Pancreas (tissue), 10 donors: ENCODE results near the gene NGF. TPM values are rescaled to one million over a fixed set of nuclear protein-coding genes. Genes with fewer than 3 reads are reported as not detected.

Experiments
- ATAC-seq, 4 donors: fragments of 200-7000 bp; cut with Tn5 transposase; one replicate each; pipeline versions ENCODE4 v1.8.0 to v1.9.1; 2020; ENCODE audit warnings: mild to moderate bottlenecking in 4 of 4, moderate library complexity in 4 of 4
- DNase-seq, 6 donors: peaks; one replicate each; pipeline ENCODE4 v3.0.0-alpha.2; 2020
- FAIRE-seq: peaks from 2 replicates; lab custom pipeline; 2012; peaks lifted over from hg19 to GRCh38; lab: Jason Lieb, UNC
- H3K27ac ChIP-seq, 4 donors: fragments of 200-600 bp; sonication (generic); 1 replicate in 3 of 4; 2 replicates in 1 of 4; pipeline versions ENCODE4 v1.5.0 to v1.8.0; 2020
- H3K27me3 ChIP-seq, 4 donors: fragments of 200-600 bp; one replicate each; pipeline ENCODE4 v1.8.0; 2021
- H3K36me3 ChIP-seq, 3 donors: fragments of 200-600 bp; sonication (generic) in 1 of 3; one replicate each; pipeline versions ENCODE4 v1.5.0 to v1.8.0; 2020 to 2021
- H3K4me1 ChIP-seq, 3 donors: fragments of 200-600 bp; one replicate each; pipeline ENCODE4 v1.8.0; 2021
- H3K4me3 ChIP-seq, 4 donors: fragments of 200-600 bp; sonication (generic) in 2 of 4; one replicate each; pipeline versions ENCODE4 v1.5.0 to v1.8.0; 2020 to 2021
- H3K9me3 ChIP-seq, 4 donors: fragments of 200-600 bp; one replicate each; pipeline ENCODE4 v1.8.0; 2021
- WGBS, 2 donors: extraction: QIAGEN DNeasy Blood & Tissue Kit; methylation state at CpG; one replicate each; pipeline ENCODE4 v1.1.7; 2013; 5-methylcytosine and 5-hydroxymethylcytosine counted together
- intact Hi-C, 3 donors: fragments of 100-400 bp; cut with DNase I; formaldehyde crosslinking; loops; one replicate each; pipeline versions ENCODE4 v1.11.1 to v1.14.2; 2022
- polyA plus RNA-seq, 2 donors: library from polyadenylated mRNA; stranded (reverse); fragments of 200-250 nt; gene quantifications; one replicate each; pipeline ENCODE4 v1.2.3, GENCODE V29; 2013
- total RNA-seq, 6 donors: library from RNA; stranded (reverse); fragmentation: NEBNext Ultra II Directional in 4 of 6; extraction: Animal tissue kit (Norgen Biotek cat#: 25700) in 4 of 6; gene quantifications; one replicate each; pipeline versions ENCODE4 v1.2.1 to v1.2.4, GENCODE V29; 2021 to 2023
- TF ChIP-seq, protein P1 (sequence below), 4 donors: fragments of 200-600 bp; sonication (generic) in 3 of 4; IDR thresholded peaks; one replicate each; pipeline versions ENCODE4 v1.5.0 to v1.8.0; 2021; ENCODE audit warnings: antibody characterized with exemption in 4 of 4
- donor health status: healthy with polysubstance abuse.
- donor health status: DM: no; HTN: no; CAD: no; lungs with moderate emphysema.
- donor health status: DM: no; HTN: no; CAD: no.
- donor health status: control.
- donor health status: control.
- donor health status: Bipolar disorder and iron deficiency.
- donor health status: DM: yes; HTN: yes; CAD: no.
- donor health status: DM: no; HTN: no; CAD: no.
- donor health status: DM: no; HTN: no; CAD: no.
- donor health status: DM: yes; HTN: yes; CAD: no.

NGF gene
- total and polyA plus RNA-seq, 8 donors, result 0.25 to 1.1 (median 0.54) TPM; not detected in 2

- no peak for DNase-seq
- Histone ChIP-seq H3K27me3 (no peaks in the 10 kb centered on the region), H3K27ac (no peak overlapping the region), H3K4me1 (no peaks in the 10 kb centered on the region), H3K4me3 (no peak overlapping the region), H3K9me3 (no peaks in the 10 kb centered on the region), H3K36me3 (no peaks in the 10 kb centered on the region)
- intact Hi-C loops, result no loop called here
- WGBS, 2 donors, result 39 to 44% methylated on average over 2 of the region's 2 CpGs
- peak in 2 of 4 donors; percentile 22 to 42 for ATAC-seq
- TF ChIP-seq, protein P1, sequence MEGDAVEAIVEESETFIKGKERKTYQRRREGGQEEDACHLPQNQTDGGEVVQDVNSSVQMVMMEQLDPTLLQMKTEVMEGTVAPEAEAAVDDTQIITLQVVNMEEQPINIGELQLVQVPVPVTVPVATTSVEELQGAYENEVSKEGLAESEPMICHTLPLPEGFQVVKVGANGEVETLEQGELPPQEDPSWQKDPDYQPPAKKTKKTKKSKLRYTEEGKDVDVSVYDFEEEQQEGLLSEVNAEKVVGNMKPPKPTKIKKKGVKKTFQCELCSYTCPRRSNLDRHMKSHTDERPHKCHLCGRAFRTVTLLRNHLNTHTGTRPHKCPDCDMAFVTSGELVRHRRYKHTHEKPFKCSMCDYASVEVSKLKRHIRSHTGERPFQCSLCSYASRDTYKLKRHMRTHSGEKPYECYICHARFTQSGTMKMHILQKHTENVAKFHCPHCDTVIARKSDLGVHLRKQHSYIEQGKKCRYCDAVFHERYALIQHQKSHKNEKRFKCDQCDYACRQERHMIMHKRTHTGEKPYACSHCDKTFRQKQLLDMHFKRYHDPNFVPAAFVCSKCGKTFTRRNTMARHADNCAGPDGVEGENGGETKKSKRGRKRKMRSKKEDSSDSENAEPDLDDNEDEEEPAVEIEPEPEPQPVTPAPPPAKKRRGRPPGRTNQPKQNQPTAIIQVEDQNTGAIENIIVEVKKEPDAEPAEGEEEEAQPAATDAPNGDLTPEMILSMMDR (IDR thresholded peaks at IDR 0.05), result no peak
- no peak for FAIRE-seq
Observed at GRCh38 chr1:115251340-115251748, 86.7 kb downstream of the NGF start.

DNA sequence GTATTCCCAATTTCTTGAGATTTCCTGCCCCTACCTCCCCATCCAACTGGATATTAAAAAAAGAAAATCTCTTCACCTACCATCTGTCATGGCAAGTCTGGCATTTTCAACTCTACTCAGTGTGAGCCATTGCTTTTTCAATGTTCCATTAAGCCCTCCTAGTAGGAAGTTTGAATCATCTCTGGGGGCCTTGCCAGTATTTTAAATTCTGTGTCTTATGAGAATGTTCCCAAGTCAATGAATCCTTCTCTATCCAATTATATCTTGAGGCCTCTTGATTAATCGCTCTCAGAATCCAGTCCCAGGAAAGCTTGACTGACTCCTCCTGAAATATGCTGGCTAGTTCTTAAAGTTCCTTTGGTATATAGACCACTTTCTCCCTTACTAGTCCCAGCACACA, 91.5 kb downstream of the NGF start:
- no peak for DNase-seq
- ATAC-seq, result no peak
- intact Hi-C loops, result no loop called here
- 92 to 97% methylated on average over 1 of the region's 1 CpG for WGBS, 2 donors
- no peaks in the 10 kb centered on the region for H3K4me1 ChIP-seq
- TF ChIP-seq, protein P1 (IDR thresholded peaks at IDR 0.05), result no peak
- H3K27ac ChIP-seq, result no peak overlapping the region
- H3K36me3 ChIP-seq, result no peaks in the 10 kb centered on the region
- H3K27me3 ChIP-seq, result no peaks in the 10 kb centered on the region
- no peaks in the 10 kb centered on the region for H3K9me3 ChIP-seq
- FAIRE-seq, result no peak
- H3K4me3 ChIP-seq, result no peak overlapping the region

- peak; percentile 32 for FAIRE-seq
- WGBS, 2 donors, result 95 to 100% methylated on average over 1 of the region's 1 CpG
- intact Hi-C loops, result no loop called here
Observed at GRCh38 chr1:115245227-115245626, 92.8 kb downstream of the NGF start.

DNA sequence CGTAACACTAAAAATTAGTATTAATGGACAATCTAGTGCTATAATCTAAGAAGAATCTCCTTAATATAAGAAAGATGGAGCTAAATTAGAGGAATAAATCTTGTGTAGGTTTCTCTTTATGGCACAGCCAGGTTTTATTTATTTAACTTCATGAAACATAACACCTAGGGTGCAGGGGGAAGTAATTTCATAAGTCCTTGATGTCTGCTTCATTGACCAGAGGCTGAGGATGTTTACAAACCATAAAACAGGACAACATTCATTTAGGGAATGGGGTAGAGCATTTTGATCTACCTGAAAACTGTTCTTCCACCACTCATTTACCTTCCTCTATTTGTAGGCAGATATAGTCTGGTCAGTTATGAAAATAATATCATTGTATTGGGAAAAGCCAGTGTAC, 95.5 kb downstream of the NGF start:
- intact Hi-C loops, result no loop called here
- TF ChIP-seq, protein P1 (IDR thresholded peaks at IDR 0.05), result no peak
- Histone ChIP-seq H3K27ac (no peak overlapping the region), H3K9me3 (no peaks in the 10 kb centered on the region), H3K36me3 (no peaks in the 10 kb centered on the region), H3K4me1 (peaks cover 0 to 12% (median 0%) of the 10 kb centered on the region in 3 donors), H3K4me3 (no peak overlapping the region), H3K27me3 (no peaks in the 10 kb centered on the region)
- WGBS, 2 donors, result 92 to 100% methylated on average over 1 of the region's 1 CpG
- ATAC-seq (no peak), FAIRE-seq (no peak), DNase-seq (no peak)

More at GRCh38 chr1:115245227-115245626, 92.8 kb downstream of the NGF start:
- DNase-seq (no peak), ATAC-seq (no peak)
- Histone ChIP-seq H3K36me3 (no peaks in the 10 kb centered on the region), H3K4me1 (no peaks in the 10 kb centered on the region), H3K4me3 (no peak overlapping the region), H3K27ac (no peak overlapping the region), H3K9me3 (no peaks in the 10 kb centered on the region), H3K27me3 (no peaks in the 10 kb centered on the region)
- TF ChIP-seq, protein P1 (IDR thresholded peaks at IDR 0.05), result no peak

DNA sequence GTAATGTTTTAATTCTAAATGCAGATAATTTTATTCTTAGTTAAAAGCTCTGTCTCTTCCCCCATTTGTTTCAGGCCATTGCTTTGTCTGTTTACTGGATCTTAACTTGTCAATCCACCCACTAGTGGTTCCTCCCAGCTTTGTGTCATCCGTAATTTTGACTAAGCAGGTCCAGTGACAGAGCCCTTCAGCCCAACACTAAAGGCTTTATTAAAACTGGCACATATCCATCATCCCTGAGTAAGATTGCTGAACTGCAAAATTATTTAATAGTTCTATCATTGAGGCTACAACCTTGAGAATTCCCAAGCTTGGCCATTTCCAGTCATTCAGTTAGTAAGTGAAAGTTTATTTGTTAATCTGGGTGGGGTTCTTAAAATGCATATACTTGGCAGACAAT, 96.7 kb downstream of the NGF start:
- H3K4me3 ChIP-seq, result no peak overlapping the region
- intact Hi-C loops, result no loop called here
- H3K9me3 ChIP-seq, result no peaks in the 10 kb centered on the region
- peaks cover 0 to 12% (median 0%) of the 10 kb centered on the region in 3 donors for H3K4me1 ChIP-seq
- no peak for ATAC-seq
- H3K27ac ChIP-seq, result no peak overlapping the region
- no peak for FAIRE-seq
- no peaks in the 10 kb centered on the region for H3K27me3 ChIP-seq
- TF ChIP-seq, protein P1 (IDR thresholded peaks at IDR 0.05), result no peak
- 84 to 88% methylated on average over 1 of the region's 1 CpG for WGBS, 2 donors
- no peaks in the 10 kb centered on the region for H3K36me3 ChIP-seq
- DNase-seq, result no peak
